A673 (cell line): ENCODE data around the gene ARFGAP1. TPM values are rescaled to one million over a fixed set of nuclear protein-coding genes. Genes with fewer than 3 reads are reported as not detected.

Experiments used
- BruUV-seq: library from RNA; stranded (reverse); fragments of 400-500 nt; replicated peaks from 2 replicates; lab custom pipeline; 2021; lab: Mats Ljungman, UMichigan
- CTCF ChIA-PET: fragments of 300-600 bp; sonication (Branson Sonifier 250); formaldehyde crosslinking; loops from one replicate; lab custom pipeline; 2022; ENCODE audit warnings: antibody characterized with exemption; lab: Charles Lee
- POLR2A ChIA-PET: fragments of 300-600 bp; sonication (Branson Sonifier 250); formaldehyde crosslinking; loops from one replicate; lab custom pipeline; 2022; ENCODE audit warnings: antibody characterized with exemption; ENCODE audit not compliant: low non-redundant PET; lab: Charles Lee
- DNase-seq: peaks from one replicate; pipeline ENCODE4 v3.0.0-alpha.2; 2015; ENCODE audit warnings: low spot score
- H3K27ac ChIP-seq: fragments of 200-600 bp; sonication (generic); 2 replicates; pipeline ENCODE4 v1.5.1; 2016; ENCODE audit warnings: mixed run types, low read depth, mild to moderate bottlenecking, mixed read lengths, antibody characterized with exemption, low read length; ENCODE audit not compliant: poor library complexity, severe bottlenecking
- H3K27me3 ChIP-seq: fragments of 200-600 bp; sonication (generic); replicated peaks from 2 replicates; pipeline ENCODE4 v1.6.1; 2017; ENCODE audit warnings: mixed run types, low read depth, mild to moderate bottlenecking, mixed read lengths, antibody characterized with exemption, low read length; ENCODE audit not compliant: insufficient read depth, poor library complexity
- H3K36me3 ChIP-seq: fragments of 200-600 bp; sonication (generic); 2 replicates; pipeline ENCODE4 v1.6.1; 2016; ENCODE audit warnings: mixed run types, mild to moderate bottlenecking, mixed read lengths, antibody characterized with exemption, low read length; ENCODE audit not compliant: insufficient read depth, poor library complexity, severe bottlenecking
- H3K4me1 ChIP-seq: fragments of 200-600 bp; sonication (generic); 2 replicates; pipeline ENCODE4 v1.6.1; 2017; ENCODE audit warnings: mixed run types, mild to moderate bottlenecking, mixed read lengths, antibody characterized with exemption, low read length; ENCODE audit not compliant: insufficient read depth, poor library complexity, severe bottlenecking
- H3K4me3 ChIP-seq: fragments of 200-600 bp; sonication (generic); 2 replicates; pipeline ENCODE4 v1.5.1; 2016; ENCODE audit warnings: low read depth, mixed run types, mild to moderate bottlenecking, mixed read lengths, low read length; ENCODE audit not compliant: poor library complexity, severe bottlenecking
- H3K9me3 ChIP-seq: fragments of 200-600 bp; sonication (generic); 2 replicates; pipeline ENCODE4 v1.6.1; 2016; ENCODE audit warnings: mixed run types, low read depth, mild to moderate bottlenecking, mixed read lengths, antibody characterized with exemption, low read length; ENCODE audit not compliant: poor library complexity, severe bottlenecking
- EZH2 ChIP-seq: fragments of 200-600 bp; sonication (generic); IDR thresholded peaks from 2 replicates; pipeline ENCODE4 v1.6.1; 2017; ENCODE audit warnings: borderline replicate concordance, low read depth, mild to moderate bottlenecking, mixed read lengths, antibody characterized with exemption, low read length; ENCODE audit not compliant: poor library complexity, severe bottlenecking
- intact Hi-C: fragments of 100-400 bp; cut with micrococcal nuclease; formaldehyde crosslinking; loops from one replicate; pipeline ENCODE4 v1.10.0; 2022; ENCODE audit not compliant: unreplicated experiment
- total RNA-seq: library from RNA; stranded (reverse); gene quantifications from 2 replicates; pipeline ENCODE4 v1.2.3, GENCODE V29; 2021
- TF ChIP-seq, protein P1 (sequence below): fragments of 300-800, 200-600 bp; sonication (generic); conservative IDR thresholded peaks from 2 replicates; pipeline ENCODE4 v1.5.1; 2017; ENCODE audit warnings: low read depth, mild to moderate bottlenecking, antibody characterized with exemption, low read length, moderate library complexity, mixed read lengths

ARFGAP1 gene
- total RNA-seq, 1 experiment from 2014 or later: 90.4 TPM

DNA sequence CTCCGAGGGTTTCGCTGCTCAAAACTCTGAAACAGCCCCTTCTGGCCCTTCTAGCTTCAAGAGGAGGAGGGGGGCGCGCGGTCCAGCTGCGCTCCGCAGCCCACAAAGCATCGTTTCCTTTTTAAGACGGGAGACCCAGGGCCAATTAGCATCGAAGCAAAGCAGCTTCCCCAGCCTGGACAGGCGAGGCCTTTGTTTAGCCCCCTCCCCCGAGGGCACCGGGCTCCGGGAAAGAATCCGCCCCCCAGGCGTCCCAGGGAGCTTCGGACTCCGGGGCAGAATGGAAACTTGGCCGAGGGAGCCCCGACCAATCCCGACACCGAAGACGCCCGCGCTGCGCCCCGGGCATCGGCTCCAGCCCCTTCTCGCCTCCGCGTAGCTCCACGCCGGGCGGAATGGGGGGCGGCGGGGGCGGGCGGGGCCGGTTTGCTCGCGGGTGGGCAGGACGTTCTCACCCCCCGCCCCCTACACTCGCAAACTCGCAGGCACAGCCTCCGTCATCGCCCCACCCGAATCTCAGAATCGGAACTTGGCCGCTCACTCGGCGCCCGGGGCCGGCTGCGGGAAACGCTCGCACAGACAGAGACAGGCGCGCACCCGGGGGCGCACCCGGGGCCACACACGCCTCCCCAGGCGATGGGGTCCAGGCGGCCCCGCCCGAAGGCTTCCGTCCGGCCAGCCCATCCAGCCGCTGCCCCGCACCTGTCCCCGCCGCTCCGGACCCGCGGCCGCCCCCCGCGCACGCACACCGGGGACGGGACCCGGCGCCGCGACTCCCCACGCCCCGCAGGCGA is 19.0 kb upstream of the ARFGAP1 start:
- Histone ChIP-seq H3K4me3 (no peak overlapping the region), H3K9me3 (no peaks in the 10 kb centered on the region), H3K27ac (no peak overlapping the region), H3K4me1 (no peaks in the 10 kb centered on the region), H3K27me3 (peaks cover 62% of the 10 kb centered on the region), H3K36me3 (no peaks in the 10 kb centered on the region)
- no peak for DNase-seq
- TF ChIP-seq, protein P1, sequence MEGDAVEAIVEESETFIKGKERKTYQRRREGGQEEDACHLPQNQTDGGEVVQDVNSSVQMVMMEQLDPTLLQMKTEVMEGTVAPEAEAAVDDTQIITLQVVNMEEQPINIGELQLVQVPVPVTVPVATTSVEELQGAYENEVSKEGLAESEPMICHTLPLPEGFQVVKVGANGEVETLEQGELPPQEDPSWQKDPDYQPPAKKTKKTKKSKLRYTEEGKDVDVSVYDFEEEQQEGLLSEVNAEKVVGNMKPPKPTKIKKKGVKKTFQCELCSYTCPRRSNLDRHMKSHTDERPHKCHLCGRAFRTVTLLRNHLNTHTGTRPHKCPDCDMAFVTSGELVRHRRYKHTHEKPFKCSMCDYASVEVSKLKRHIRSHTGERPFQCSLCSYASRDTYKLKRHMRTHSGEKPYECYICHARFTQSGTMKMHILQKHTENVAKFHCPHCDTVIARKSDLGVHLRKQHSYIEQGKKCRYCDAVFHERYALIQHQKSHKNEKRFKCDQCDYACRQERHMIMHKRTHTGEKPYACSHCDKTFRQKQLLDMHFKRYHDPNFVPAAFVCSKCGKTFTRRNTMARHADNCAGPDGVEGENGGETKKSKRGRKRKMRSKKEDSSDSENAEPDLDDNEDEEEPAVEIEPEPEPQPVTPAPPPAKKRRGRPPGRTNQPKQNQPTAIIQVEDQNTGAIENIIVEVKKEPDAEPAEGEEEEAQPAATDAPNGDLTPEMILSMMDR: no peak
- TF ChIP-seq EZH2: peak; percentile 90
- ChIA-PET CTCF (interaction anchor here (0.6 to 0.7 kb wide), 2 partner anchors 183 to 724 kb away, joined by 3 to 6 read pairs; no protein-coding TSS in a partner anchor), POLR2A (no interaction called here)
- no TSS peak for BruUV-seq
- intact Hi-C loops: no loop called here

DNA sequence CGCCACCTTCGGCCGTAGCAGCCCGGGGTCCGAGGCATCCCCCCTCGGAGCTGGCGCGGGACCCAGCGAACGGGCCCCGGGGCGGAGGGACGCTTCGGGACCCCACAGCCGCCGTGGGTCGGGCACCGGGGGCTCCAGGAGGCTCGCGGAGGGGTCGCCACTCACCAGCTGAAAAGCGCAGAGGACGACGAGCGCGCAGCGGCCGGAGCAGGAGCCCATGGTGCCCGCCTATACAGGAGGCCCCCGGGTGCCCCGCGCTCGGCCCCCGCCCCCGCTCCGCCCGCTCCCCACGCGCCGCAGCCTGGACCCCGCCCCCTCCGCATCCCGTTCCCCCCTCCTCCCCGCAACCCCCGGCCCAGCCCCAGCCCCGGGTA is 18.4 kb upstream of the ARFGAP1 start, which contains the start of gene NKAIN4:
NKAIN4 (minus strand) TSS at position 232 of the 374 bp plus-strand sequence; CDS start at position 219, 13 bp downstream.
- BruUV-seq: no TSS peak
- intact Hi-C loops: no loop called here
- DNase-seq: no peak
- ChIA-PET POLR2A (no interaction called here), CTCF (interaction anchor here (0.6 to 0.7 kb wide), 2 partner anchors 183 to 724 kb away, joined by 3 to 6 read pairs; no protein-coding TSS in a partner anchor)
- no peak within 1 kb of the TSS for H3K27ac ChIP-seq
- H3K4me1 ChIP-seq: no peaks in the 10 kb centered on the region
- H3K27me3 ChIP-seq: peaks cover 61% of the 10 kb centered on the region
- H3K9me3 ChIP-seq: no peaks in the 10 kb centered on the region
- no peak within 1 kb of the TSS for H3K4me3 ChIP-seq
- no peak for TF ChIP-seq EZH2
- TF ChIP-seq, protein P1: no peak
- H3K36me3 ChIP-seq: no peaks in the 10 kb centered on the region

DNA sequence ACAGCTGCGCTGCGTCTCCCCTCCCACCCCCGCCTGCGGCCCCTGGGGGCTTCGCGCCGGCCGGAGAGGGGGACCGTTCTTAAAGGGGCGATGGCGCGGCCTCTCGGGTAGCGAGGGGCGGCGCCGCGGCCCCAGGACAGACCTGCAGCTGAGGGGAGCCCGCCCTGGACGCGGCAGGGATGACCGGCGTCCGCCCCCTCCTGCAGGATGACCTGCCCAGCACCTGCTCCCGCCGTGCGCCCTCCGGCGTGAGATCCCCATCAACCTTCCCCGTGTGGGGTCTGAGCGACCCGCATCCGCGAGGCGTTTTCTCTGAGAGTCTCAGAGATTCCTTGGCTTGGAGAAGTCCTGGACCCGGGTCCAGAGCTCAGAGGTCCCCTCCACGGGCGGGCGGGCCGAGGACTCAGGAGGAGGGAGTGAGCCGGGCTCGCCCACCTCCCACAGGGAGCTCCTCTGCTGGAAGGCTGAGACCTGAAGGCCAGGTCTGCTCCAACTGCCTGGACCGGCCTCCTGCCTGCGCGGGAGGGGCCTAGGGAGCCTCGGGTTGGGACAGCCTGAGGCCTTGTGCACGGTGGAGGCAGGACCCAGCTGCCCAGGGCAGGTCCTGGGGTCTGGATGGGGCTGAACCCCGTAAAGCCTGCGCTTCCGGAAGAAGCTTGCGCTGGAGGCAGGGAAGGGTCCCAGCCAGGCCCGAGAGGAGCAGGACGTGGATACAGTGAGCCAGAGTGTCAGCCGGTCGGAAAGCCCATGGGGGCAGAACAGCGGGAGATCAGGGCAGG is 17.8 kb upstream of the ARFGAP1 start:
- CTCF ChIA-PET: interaction anchor here (0.7 kb wide), 1 partner anchor 725 kb away, joined by 3 read pairs; no protein-coding TSS in a partner anchor
- TF ChIP-seq, protein P1: no peak
- TF ChIP-seq EZH2: peak; percentile 84
- Histone ChIP-seq H3K27ac (no peak overlapping the region), H3K27me3 (peaks cover 55% of the 10 kb centered on the region), H3K4me1 (no peaks in the 10 kb centered on the region), H3K36me3 (no peaks in the 10 kb centered on the region), H3K9me3 (no peaks in the 10 kb centered on the region), H3K4me3 (no peak overlapping the region)
- intact Hi-C loops: no loop called here
- POLR2A ChIA-PET: no interaction called here
- DNase-seq: no peak
- BruUV-seq: no TSS peak
